SK-N-SH treated with all-trans-retinoic acid at 6 μM for 48 hours (cell line): Measurements from ENCODE around the gene LRRC26.

Experiments used
- ATAC-seq: fragments of 200-7000 bp; cut with Tn5 transposase; 3 replicates; pipeline ENCODE4 v1.9.1; 2020; ENCODE audit warnings: mild to moderate bottlenecking, moderate library complexity
- ARNTL ChIP-seq: fragments of 450-650 bp; formaldehyde crosslinking; IDR thresholded peaks from 2 replicates; pipeline ENCODE4 v1.5.0; 2020; ENCODE audit warnings: low read depth, mild to moderate bottlenecking, moderate library complexity, borderline replicate concordance
- BACH2 ChIP-seq: fragments of 250-450 bp; sonication (Bioruptor Pico); IDR thresholded peaks from 2 replicates; pipeline ENCODE4 v1.9.0; 2021; ENCODE audit warnings: mild to moderate bottlenecking, borderline replicate concordance
- CREB5 ChIP-seq: fragments of 250-450 bp; sonication (Bioruptor Pico); IDR thresholded peaks from 2 replicates; pipeline ENCODE4 v1.5.1; 2020; ENCODE audit warnings: low read depth, mild to moderate bottlenecking, moderate library complexity
- CSDC2 ChIP-seq: fragments of 250-450 bp; sonication (Bioruptor Pico); IDR thresholded peaks from 2 replicates; pipeline ENCODE4 v1.5.0; 2020; ENCODE audit warnings: mild to moderate bottlenecking, moderate library complexity
- ESRRG ChIP-seq: fragments of 250-450 bp; sonication (Bioruptor Pico); IDR thresholded peaks from 2 replicates; pipeline ENCODE4 v1.6.1; 2021; ENCODE audit warnings: mild to moderate bottlenecking
- GLIS3 ChIP-seq: fragments of 250-450 bp; sonication (Bioruptor Pico); IDR thresholded peaks from 2 replicates; pipeline ENCODE4 v1.5.0; 2020; ENCODE audit warnings: mild to moderate bottlenecking, moderate library complexity
- ISL1 ChIP-seq: fragments of 250-450 bp; sonication (Bioruptor Pico); IDR thresholded peaks from 2 replicates; pipeline ENCODE4 v2.1.2; 2022; ENCODE audit warnings: mild to moderate bottlenecking, moderate library complexity
- OSR1 ChIP-seq: fragments of 250-450 bp; sonication (Bioruptor Pico); IDR thresholded peaks from 2 replicates; pipeline ENCODE4 v1.8.0; 2022; ENCODE audit warnings: moderate library complexity, mild to moderate bottlenecking, inconsistent platforms
- PATZ1 ChIP-seq: fragments of 250-450 bp; sonication (Bioruptor Pico); IDR thresholded peaks from 2 replicates; pipeline ENCODE4 v1.8.0; 2020; ENCODE audit warnings: mild to moderate bottlenecking, moderate library complexity, borderline replicate concordance
- PPARA ChIP-seq: fragments of 250-450 bp; sonication (Bioruptor Pico); IDR thresholded peaks from 2 replicates; pipeline ENCODE4 v1.5.0; 2020; ENCODE audit warnings: mild to moderate bottlenecking, borderline replicate concordance
- SNAI2 ChIP-seq: fragments of 250-450 bp; sonication (Bioruptor Pico); IDR thresholded peaks from 2 replicates; pipeline ENCODE4 v1.5.0; 2020; ENCODE audit warnings: mild to moderate bottlenecking, moderate library complexity
- TCF4 ChIP-seq: fragments of 250-450 bp; sonication (Bioruptor Pico); IDR thresholded peaks from 2 replicates; pipeline ENCODE4 v1.8.0; 2021; ENCODE audit warnings: mild to moderate bottlenecking, moderate library complexity, borderline replicate concordance
- TOX ChIP-seq: fragments of 250-450 bp; sonication (Bioruptor Pico); IDR thresholded peaks from 2 replicates; pipeline ENCODE4 v1.8.0; 2021; ENCODE audit warnings: mild to moderate bottlenecking, moderate library complexity, borderline replicate concordance
- TSHZ2 ChIP-seq: fragments of 250-450 bp; sonication (Bioruptor Pico); IDR thresholded peaks from 2 replicates; pipeline ENCODE4 v1.5.0; 2020; ENCODE audit warnings: mild to moderate bottlenecking, moderate library complexity
- ZC3H10 ChIP-seq: fragments of 250-450 bp; sonication (Bioruptor Pico); IDR thresholded peaks from 2 replicates; pipeline ENCODE4 v1.5.1; 2021; ENCODE audit warnings: mild to moderate bottlenecking, moderate library complexity
- ZFP30 ChIP-seq: fragments of 450-650 bp; formaldehyde crosslinking; IDR thresholded peaks from 2 replicates; pipeline ENCODE4 v1.5.0; 2022; ENCODE audit warnings: mild to moderate bottlenecking, moderate library complexity
- ZNF565 ChIP-seq: fragments of 450-650 bp; formaldehyde crosslinking; conservative IDR thresholded peaks from 2 replicates; pipeline ENCODE4 v1.5.0; 2020; ENCODE audit warnings: low read depth, mild to moderate bottlenecking, moderate library complexity
- ZNF70 ChIP-seq: fragments of 450-650 bp; formaldehyde crosslinking; IDR thresholded peaks from 2 replicates; pipeline ENCODE4 v1.5.0; 2020; ENCODE audit warnings: mild to moderate bottlenecking, moderate library complexity
- TF ChIP-seq, protein P1 (sequence below): fragments of 250-450 bp; sonication (Bioruptor Pico); IDR thresholded peaks from 2 replicates; pipeline ENCODE4 v1.8.0; 2021; ENCODE audit warnings: low read depth, mild to moderate bottlenecking, moderate library complexity, borderline replicate concordance
- TF ChIP-seq, protein P2 (sequence below): fragments of 250-450 bp; sonication (Bioruptor Pico); IDR thresholded peaks from 2 replicates; pipeline ENCODE4 v1.5.1; 2021; ENCODE audit warnings: mild to moderate bottlenecking, moderate library complexity

Gene LRRC26

DNA sequence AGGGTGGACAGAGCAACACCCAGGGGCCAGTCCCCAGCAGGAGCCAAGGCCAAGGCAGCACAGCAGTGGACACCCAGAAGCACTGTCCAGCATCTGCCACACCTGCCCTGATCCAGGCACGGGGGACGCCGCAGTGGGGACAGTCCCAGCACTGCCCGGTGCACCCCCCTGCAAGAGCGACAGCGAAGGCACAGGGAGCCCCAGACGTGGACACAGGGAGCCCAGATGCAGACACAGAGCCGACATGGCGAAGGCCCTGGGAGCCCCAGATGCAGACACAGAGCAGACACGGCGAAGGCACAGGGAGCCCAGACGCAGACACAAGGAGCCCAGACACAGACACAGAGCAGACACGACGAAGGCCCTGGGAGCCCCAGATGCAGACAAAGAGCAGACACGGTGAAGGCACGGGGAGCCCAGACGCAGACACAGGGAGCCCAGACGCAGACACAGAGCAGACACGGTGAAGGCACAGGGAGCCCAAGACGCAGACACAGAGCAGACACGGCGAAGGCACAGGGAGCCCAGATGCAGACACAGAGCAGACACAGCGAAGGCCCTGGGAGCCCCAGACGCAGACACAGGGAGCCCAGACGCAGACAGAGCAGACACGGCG, 14.2 kb upstream of the LRRC26 start:
- no peak for ATAC-seq
- no peak for TF ChIP-seq CREB5 (CRISPR knock-in tag)
- no peak for TF ChIP-seq ARNTL (CRISPR knock-in tag)
- TF ChIP-seq GLIS3 (CRISPR knock-in tag), result no peak
- no peak for TF ChIP-seq ZC3H10 (CRISPR knock-in tag)
- TF ChIP-seq ISL1 (CRISPR knock-in tag), result no peak
- TF ChIP-seq ZFP30, result no peak
- TF ChIP-seq TCF4 (CRISPR knock-in tag), result no peak
- no peak for TF ChIP-seq BACH2 (CRISPR knock-in tag)
- TF ChIP-seq, protein P1, sequence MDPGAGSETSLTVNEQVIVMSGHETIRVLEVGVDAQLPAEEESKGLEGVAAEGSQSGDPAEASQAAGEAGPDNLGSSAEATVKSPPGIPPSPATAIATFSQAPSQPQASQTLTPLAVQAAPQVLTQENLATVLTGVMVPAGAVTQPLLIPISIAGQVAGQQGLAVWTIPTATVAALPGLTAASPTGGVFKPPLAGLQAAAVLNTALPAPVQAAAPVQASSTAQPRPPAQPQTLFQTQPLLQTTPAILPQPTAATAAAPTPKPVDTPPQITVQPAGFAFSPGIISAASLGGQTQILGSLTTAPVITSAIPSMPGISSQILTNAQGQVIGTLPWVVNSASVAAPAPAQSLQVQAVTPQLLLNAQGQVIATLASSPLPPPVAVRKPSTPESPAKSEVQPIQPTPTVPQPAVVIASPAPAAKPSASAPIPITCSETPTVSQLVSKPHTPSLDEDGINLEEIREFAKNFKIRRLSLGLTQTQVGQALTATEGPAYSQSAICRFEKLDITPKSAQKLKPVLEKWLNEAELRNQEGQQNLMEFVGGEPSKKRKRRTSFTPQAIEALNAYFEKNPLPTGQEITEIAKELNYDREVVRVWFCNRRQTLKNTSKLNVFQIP (CRISPR knock-in tag), result no peak
- TF ChIP-seq SNAI2 (CRISPR knock-in tag), result no peak
- no peak for TF ChIP-seq TSHZ2
- TF ChIP-seq PATZ1 (CRISPR knock-in tag), result no peak
- TF ChIP-seq PPARA (CRISPR knock-in tag), result no peak
- no peak for TF ChIP-seq TOX (CRISPR knock-in tag)
- no peak for TF ChIP-seq ESRRG
- no peak for TF ChIP-seq CSDC2 (CRISPR knock-in tag)
- TF ChIP-seq ZNF70 (CRISPR knock-in tag), result no peak
- TF ChIP-seq ZNF565 (CRISPR knock-in tag), result no peak
- TF ChIP-seq, protein P2, sequence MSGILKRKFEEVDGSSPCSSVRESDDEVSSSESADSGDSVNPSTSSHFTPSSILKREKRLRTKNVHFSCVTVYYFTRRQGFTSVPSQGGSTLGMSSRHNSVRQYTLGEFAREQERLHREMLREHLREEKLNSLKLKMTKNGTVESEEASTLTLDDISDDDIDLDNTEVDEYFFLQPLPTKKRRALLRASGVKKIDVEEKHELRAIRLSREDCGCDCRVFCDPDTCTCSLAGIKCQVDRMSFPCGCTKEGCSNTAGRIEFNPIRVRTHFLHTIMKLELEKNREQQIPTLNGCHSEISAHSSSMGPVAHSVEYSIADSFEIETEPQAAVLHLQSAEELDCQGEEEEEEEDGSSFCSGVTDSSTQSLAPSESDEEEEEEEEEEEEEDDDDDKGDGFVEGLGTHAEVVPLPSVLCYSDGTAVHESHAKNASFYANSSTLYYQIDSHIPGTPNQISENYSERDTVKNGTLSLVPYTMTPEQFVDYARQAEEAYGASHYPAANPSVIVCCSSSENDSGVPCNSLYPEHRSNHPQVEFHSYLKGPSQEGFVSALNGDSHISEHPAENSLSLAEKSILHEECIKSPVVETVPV (CRISPR knock-in tag), result no peak
- no peak for TF ChIP-seq OSR1 (CRISPR knock-in tag)

GRCh38 chr9:137182836-137183235, 13.0 kb upstream of the LRRC26 start:
- TF ChIP-seq, protein P1 (CRISPR knock-in tag), result no peak
- no peak for ATAC-seq
